ENCODE measurements around the gene SH2D7. TPM values are rescaled to one million over a fixed set of nuclear protein-coding genes. Genes with fewer than 3 reads are reported as not detected.
A peak's percentile ranks its signal among the peaks of the same experiment; 100 is the strongest.
"Not testable (repeated sequence)": the region's sequence is repeated elsewhere in the genome, so short reads cannot be mapped to it uniquely, and the experiment has no call there.

SH2D7 gene
- total RNA-seq, 1 experiment from 2014 or later = not detected

DNA sequence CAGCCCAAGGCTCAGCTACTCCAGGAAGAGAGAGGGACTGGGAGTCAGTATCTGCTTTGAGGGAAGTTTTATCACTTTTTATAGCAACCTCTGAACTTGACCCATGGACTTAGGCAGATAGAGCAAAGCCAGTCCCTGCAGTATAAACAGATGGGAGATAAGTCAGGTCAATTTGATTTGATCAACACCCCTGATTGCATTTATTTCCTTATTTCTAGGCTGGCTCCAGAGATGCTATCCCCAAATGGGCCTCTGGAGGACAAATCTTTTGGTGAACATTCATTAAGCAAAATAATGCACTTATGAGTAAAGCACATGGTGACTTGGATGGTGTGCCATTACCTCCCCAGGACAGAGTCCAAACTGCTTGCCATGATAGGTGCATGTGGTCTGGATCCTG lies 47.9 kb downstream of the SH2D7 start:
- DNase-seq = no peak
- Histone ChIP-seq H3K36me3 (no peaks in the 10 kb centered on the region), H3K9me3 (no peaks in the 10 kb centered on the region), H3K27me3 (peaks cover 2% of the 10 kb centered on the region), H3K4me3 (no peak overlapping the region)

DNA sequence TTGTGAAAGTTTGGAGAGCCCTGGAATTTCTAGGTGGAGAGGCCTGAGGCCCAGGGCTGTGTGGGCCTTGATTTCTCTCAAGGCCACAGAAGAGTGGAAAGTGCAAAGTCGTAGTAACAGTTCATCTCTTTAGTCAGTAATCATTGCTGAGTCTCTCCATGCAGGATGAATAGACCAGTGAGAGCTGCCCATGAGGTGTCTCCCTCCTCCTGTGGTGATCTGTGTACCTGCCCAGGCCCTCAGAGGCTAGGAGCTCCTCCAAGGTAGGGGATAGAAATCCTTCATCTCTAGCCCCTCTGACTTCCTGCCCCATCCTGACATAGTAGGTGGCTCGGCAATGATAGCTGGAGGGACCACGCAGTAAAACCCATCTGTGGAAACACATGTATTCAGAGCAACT lies 50.0 kb downstream of the SH2D7 start:
- no peak for DNase-seq
- H3K27me3 ChIP-seq = peaks cover 2% of the 10 kb centered on the region
- H3K9me3 ChIP-seq = no peaks in the 10 kb centered on the region
- no peaks in the 10 kb centered on the region for H3K36me3 ChIP-seq
- H3K4me3 ChIP-seq = no peak overlapping the region

DNA sequence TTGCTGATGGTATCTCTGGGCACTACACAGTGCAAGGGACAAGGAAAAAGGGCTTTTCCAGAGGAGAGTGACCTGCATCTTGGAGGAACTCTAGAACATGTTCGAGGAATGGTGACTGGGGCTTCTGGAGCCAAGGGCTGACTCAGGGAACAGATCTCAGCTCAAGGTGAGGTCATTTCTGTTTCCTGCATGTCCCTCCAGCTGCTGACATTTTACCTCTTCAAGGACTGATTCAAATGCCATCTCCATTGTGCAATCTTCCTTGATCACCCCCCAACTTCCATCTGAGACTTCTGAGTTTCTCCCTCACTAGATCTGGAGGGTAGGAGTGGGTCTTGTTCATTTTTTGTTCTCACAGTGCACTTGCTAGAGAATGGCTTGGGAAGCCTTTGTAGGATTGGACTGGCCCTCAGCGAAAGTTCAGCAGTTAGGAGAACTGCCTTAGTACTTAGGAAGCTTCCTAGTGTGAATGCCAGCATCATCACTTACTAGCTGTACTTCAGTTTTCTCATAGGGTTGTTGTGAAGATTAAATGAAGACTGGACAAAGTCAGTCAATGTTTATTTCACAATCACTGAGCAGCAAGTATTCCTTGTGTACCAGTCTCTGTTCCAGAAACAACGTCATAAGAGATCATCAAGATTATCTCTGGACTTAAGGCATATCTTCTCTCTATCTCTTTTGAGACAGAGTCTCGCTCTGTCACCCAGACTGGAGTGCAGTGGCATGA lies 54.2 kb downstream of the SH2D7 start:
- H3K27me3 ChIP-seq = no peaks in the 10 kb centered on the region
- H3K36me3 ChIP-seq = no peaks in the 10 kb centered on the region; the same call in none of the 2 replicates
- DNase-seq = peak; percentile 26
- H3K4me3 ChIP-seq = no peak overlapping the region
- H3K9me3 ChIP-seq = no peaks in the 10 kb centered on the region

DNA sequence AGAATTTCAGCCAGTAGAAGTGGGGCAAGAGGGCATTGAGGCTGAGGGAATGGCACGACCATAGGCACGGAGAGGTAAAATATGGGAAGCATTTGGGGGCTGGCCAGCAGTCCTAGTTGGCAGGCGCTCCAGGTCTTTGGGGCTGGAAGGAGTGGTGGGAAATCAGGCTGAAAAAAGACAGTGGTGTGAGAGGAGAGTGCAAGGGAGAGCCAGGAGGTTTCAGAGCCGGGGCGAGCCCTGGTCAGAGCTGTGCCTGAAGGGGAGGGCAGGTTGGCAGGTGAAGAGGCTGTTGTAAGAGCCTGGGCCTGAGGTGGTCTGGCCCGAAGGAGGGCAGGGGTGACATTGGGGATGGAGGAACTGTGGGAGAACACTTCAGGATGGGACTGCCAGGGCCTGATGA lies 55.2 kb downstream of the SH2D7 start:
- Histone ChIP-seq H3K27me3 (no peaks in the 10 kb centered on the region), H3K4me3 (no peak overlapping the region), H3K36me3 (no peaks in the 10 kb centered on the region; the same call in none of the 2 replicates), H3K9me3 (no peaks in the 10 kb centered on the region)
- DNase-seq = no peak

DNA sequence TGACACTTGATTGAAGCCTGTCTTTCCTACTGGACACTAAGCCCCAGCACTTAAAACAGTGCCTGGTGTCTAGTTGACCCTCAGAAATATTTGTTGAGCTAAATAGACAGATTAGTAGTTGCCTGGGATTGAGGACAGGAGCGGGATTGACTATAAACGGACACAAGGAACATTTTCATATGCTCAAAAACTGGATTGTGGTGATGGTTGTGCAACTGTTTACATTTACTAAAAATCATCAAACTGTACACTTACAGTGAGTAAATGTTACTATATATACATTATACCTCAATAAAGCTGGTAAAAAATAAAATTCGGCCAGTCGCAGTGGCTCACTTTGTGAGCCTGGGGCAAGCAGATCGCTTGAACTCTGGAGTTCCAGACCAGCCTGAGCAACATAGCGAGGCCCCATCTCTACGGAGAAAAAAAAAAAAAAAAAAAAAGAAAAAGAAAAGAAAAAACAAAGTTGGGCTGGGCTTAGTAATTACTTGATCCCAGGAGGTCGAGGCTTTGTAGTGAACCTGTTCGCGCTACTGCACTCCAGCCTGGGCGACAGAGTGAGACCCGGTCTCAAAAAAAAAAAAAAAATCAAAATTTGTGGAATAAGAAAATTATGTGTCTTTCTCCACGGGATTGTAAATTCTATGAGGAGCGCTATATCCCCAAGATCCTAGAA lies 56.2 kb downstream of the SH2D7 start:
- H3K36me3 ChIP-seq = peaks cover 2% of the 10 kb centered on the region
- H3K4me3 ChIP-seq = peak overlapping the region; percentile 81
- no peaks in the 10 kb centered on the region for H3K9me3 ChIP-seq
- H3K27me3 ChIP-seq = no peaks in the 10 kb centered on the region
- no peak for DNase-seq

DNA sequence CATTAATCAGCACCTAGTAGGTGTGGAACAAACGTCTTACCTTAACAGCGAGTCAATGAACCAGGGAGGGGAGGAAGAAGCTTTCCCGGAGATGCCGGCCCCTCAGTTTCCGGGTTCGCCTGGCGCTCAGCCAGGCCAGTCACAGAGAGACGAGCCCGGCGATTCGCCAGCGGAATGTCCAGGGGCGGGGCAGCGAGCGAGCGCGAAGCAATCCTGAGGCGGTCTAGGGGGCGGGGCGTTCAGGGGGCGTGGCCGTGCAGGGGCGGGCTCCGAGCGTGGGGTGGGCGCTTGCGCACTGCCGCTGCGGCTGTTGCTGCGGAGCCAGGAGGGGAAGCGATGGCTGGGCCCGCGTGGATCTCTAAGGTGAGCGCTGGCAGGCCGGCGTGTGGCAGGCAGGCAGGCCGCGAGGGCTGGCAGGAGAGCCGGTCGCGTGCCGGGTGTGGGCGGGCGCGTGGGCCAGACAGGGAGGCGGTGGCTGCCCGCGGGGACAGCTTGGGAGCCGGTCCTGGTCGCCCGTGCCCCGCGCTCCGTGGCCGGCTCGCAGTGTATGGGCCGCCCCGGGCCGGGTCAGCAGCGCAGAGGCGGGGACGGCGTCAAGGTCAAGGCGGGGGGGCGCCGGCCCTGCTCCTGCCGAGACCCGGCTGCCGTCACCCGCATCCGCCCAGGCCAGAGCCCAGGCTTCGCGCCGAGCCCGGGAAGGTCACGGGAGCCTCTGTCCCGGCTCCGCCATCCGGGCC lies 56.9 kb downstream of the SH2D7 start, which contains the start of gene IDH3A:
IDH3A (plus strand) TSS at position 295 of the 737 bp plus-strand sequence; CDS start at position 337, 42 bp downstream.
- peak within 1 kb of the TSS; percentile 81 for H3K4me3 ChIP-seq
- H3K9me3 ChIP-seq = no peaks in the 10 kb centered on the region
- H3K36me3 ChIP-seq = peaks cover 2% of the 10 kb centered on the region
- DNase-seq = peak; percentile 98
- no peaks in the 10 kb centered on the region for H3K27me3 ChIP-seq

DNA sequence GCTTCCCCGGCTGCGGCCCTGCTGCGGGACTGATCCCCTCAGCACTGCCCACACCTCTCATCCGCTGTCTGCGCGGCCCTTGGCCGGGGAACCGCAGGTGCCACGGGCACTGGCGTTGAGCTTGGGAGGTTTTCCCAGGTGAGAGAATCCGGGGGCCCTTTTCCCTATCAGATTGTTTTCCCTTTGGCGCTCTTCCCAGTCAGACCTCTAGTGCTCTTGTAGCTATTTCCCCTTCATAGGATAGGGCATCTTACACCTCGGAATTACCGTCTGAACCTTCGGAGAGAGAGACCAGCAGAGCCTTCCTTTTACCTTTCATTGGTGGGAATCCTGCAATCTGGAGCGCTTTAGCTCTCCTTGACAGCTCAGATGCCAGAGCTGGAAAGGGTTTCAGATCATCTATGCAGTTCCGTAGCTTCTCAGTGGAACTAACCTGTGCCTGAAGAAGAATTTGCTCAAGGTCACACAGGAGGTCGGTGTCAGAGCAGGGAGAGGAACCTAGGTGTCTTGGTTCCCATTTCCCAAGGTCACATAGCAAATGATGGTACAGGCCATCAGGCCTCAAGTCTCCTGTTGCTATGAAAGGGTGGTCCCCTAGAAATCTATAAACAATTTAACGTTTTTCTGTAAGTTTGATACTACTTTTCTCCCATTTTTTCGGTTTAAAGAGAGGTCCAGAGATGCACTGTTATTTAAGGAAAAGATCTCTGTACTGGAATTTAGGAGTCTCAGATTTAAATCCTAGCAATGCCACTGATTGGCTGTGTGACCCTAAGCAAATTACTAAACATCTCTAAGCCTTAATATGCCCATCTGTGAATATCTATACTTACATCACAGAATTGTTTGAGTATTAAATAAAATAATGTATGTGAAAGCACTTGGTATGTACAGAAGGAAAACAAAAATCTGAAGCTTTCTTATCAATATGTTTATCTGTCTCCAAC lies 57.7 kb downstream of the SH2D7 start:
- peak overlapping the region; percentile 81 for H3K4me3 ChIP-seq
- DNase-seq = no peak
- H3K36me3 ChIP-seq = peaks cover 8% of the 10 kb centered on the region
- H3K27me3 ChIP-seq = no peaks in the 10 kb centered on the region
- H3K9me3 ChIP-seq = no peaks in the 10 kb centered on the region

DNA sequence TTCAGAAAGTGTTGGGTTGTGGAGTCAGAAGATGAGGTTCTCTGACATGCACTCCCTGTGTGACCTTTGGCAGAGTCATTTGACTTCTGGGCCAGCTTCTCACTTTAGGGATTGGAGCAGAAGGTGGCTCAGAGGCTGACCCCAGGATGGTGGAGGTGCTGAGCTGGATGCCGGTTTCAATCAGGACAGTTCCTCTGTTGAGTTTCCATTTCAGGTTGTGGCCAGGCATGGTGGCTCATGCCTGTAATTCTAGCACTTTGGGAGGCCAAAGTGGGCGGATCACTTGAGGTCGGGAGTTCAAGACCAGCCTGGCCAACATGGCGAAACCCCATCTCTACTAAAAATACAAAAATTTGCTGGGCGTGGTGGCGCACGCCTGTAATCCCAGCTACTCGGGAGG lies 58.7 kb downstream of the SH2D7 start:
- not testable (repeated sequence) for DNase-seq, H3K9me3 ChIP-seq, H3K36me3 ChIP-seq, H3K27me3 ChIP-seq, H3K4me3 ChIP-seq

Other genes with a start within 250 kb of the SH2D7 start
- 30.6 and 31.4 TPM in 2 replicates for gene TBC1D2B, start 14.8 kb upstream of the SH2D7 start, total RNA-seq (2014; rRNA removed; shearing (Covaris generic); ENCODE audit: low replicate concordance)
- 4.0 and 8.0 TPM in 2 replicates for gene CIB2, start 38.9 kb downstream of the SH2D7 start, total RNA-seq (2014; rRNA removed; shearing (Covaris generic); ENCODE audit: low replicate concordance)
- 67.3 and 87.9 TPM in 2 replicates for gene IDH3A, start 56.8 kb downstream of the SH2D7 start, total RNA-seq (2014; rRNA removed; shearing (Covaris generic); ENCODE audit: low replicate concordance)
- not detected in 2 replicates for gene ACSBG1, start 142.0 kb downstream of the SH2D7 start, total RNA-seq (2014; rRNA removed; shearing (Covaris generic); ENCODE audit: low replicate concordance)
- not detected in 2 replicates for gene DNAJA4, start 172.0 kb downstream of the SH2D7 start, total RNA-seq (2014; rRNA removed; shearing (Covaris generic); ENCODE audit: low replicate concordance)
- gene SKIC8, start 207.0 kb downstream of the SH2D7 start, total RNA-seq (2014; rRNA removed; shearing (Covaris generic); ENCODE audit: low replicate concordance) = 188 and 259 TPM in 2 replicates
- gene CRABP1, start 247.8 kb downstream of the SH2D7 start, total RNA-seq (2014; rRNA removed; shearing (Covaris generic); ENCODE audit: low replicate concordance) = not detected in 2 replicates

Measured in MG63 (cell line).